GM21515 (cell line): ENCODE results near the gene SPDL1.

ENCODE experiments used
- ATAC-seq: cut with Tn5 transposase; IDR thresholded peaks from one replicate; pipeline ENCODE4 v1.9.1; 2021; ENCODE audit not compliant: unreplicated experiment

Gene SPDL1

GRCh38 chr5:169628892-169629291 is 45.3 kb downstream of the SPDL1 start:
- ATAC-seq, result no peak

- no peak for ATAC-seq
These were observed 46.4 kb downstream of the SPDL1 start for GRCh38 chr5:169629847-169630548.

GRCh38 chr5:169631360-169631759 is 47.8 kb downstream of the SPDL1 start:
- ATAC-seq, result no peak

GRCh38 chr5:169632946-169633345 is 49.4 kb downstream of the SPDL1 start:
- no peak for ATAC-seq

GRCh38 chr5:169634606-169635005 is 51.0 kb downstream of the SPDL1 start:
- ATAC-seq, result no peak

GRCh38 chr5:169635936-169636335 is 52.4 kb downstream of the SPDL1 start:
- ATAC-seq, result no peak

GRCh38 chr5:169636477-169637084 is 53.0 kb downstream of the SPDL1 start:
- no peak for ATAC-seq

- peak; percentile 94 for ATAC-seq
These were observed 53.5 kb downstream of the SPDL1 start, which contains the start of gene DOCK2 for GRCh38 chr5:169637085-169637548. Gene DOCK2 (plus strand): TSS chr5:169637275. CDS start chr5:169637327, 52 bp downstream.

- ATAC-seq, result peak; percentile 59
These were observed 54.1 kb downstream of the SPDL1 start for GRCh38 chr5:169637549-169638121.

GRCh38 chr5:169641253-169641652 is 57.7 kb downstream of the SPDL1 start:
- no peak for ATAC-seq

- ATAC-seq, result no peak
These were observed 63.3 kb downstream of the SPDL1 start for GRCh38 chr5:169646856-169647255.

- ATAC-seq, result peak; percentile 35
These were observed 64.0 kb downstream of the SPDL1 start for GRCh38 chr5:169647566-169647965.

- no peak for ATAC-seq
These were observed 65.2 kb downstream of the SPDL1 start for GRCh38 chr5:169648725-169649310.

GRCh38 chr5:169649486-169649885 is 65.9 kb downstream of the SPDL1 start:
- ATAC-seq, result no peak

GRCh38 chr5:169650701-169651331 is 67.2 kb downstream of the SPDL1 start:
- peak; percentile 40 for ATAC-seq

- no peak for ATAC-seq
These were observed 68.0 kb downstream of the SPDL1 start for GRCh38 chr5:169651526-169651925.

GRCh38 chr5:169652057-169652456 is 68.5 kb downstream of the SPDL1 start:
- no peak for ATAC-seq

- no peak for ATAC-seq
These were observed 69.5 kb downstream of the SPDL1 start for GRCh38 chr5:169653091-169653490.
